NCI-H187 (cell line): ENCODE measurements around the gene NEK7.
A peak's percentile ranks its signal among the peaks of the same experiment; 100 is the strongest.
"Not testable (repeated sequence)": the region's sequence is repeated elsewhere in the genome, so short reads cannot be mapped to it uniquely, and the experiment has no call there.

ENCODE experiments used
- DNase-seq, 2 experiments: peaks; one replicate each; lab custom pipeline; 2025; lab: John Stamatoyannopoulos, UW

Gene NEK7

DNA sequence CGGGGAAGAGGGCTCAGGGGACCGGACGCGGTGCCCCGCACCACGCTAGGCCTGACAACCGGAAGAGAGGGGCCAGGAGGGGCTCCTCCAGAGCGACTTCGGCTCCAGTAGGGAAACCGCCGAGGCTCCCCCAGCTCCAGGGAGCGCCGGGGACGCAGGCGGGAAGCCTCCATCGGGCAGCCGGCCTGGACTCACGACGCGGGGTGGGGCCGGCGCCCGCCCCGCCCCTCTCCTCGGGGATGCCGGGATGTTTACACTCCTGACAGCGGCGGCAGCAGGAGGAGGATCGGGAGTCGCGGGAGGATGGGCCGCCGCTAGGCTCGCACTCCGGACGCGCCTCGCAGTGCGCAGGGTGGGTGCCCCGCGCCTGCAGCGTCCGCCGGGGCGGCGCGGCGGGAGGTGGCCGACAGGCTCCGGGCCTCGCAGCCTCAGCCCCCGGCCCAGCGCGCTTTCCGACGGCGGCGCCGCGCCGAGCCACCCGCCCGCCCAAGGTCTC is at the start of gene NEK7:
Gene NEK7 (plus strand): TSS at position 254 of the 496 bp plus-strand sequence. CDS start 75,583 bp downstream, outside the sequence.
- peak; percentile 19 to 28 for DNase-seq

DNA sequence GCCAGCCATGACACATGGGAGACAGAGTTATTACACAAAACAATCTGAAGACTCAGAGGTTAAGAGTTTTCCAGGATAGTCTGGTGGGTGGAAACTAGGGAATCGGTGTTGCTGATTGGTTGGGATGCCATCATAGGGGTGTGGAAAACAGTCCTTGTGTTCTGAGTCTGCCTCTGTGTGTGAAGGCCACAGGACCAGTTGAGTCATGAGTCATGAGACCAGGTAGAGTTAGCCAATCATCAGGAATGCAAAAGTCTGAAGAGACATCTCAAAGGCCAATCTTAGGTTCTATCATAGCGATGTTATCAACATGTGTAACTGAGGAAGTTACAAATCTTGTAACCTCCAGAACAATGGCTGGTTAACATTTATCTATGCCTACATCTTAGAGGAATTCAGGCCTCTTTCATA is 49.7 kb upstream of the NEK7 start:
- no peak for DNase-seq

DNA sequence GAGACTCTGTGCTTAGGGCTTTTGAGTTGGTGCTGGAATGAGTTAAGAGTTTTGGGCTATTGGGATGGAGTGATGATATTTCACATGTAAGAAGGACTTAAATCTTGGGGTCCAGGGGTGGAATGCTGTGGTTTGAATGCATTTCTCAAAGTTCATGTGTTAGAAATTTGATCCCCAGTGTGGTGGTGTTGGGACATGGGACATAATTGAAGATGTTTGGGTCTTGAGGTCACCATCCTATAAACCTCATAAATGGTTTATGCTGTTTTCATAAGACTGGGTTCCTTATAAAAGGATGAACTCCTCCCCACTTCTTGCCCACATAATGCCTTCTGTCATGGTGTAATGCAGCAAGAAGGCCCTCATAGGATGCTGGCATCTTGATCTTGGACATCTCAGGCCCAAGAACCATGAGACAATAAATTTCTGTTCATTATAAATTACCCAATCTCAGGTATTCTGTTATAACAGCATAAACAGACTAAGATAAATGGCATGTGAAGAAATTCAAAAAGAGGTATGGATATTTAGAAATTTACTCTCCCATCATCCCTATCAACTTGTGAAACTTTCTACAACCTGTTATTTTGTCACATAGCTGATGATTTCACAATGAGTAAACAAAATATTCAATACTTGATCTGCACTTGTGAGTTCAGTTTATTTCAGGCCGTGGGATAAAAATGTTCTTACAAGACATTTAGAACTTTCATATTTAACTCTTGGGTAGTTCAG is 48.0 kb upstream of the NEK7 start:
- DNase-seq, result no peak

DNA sequence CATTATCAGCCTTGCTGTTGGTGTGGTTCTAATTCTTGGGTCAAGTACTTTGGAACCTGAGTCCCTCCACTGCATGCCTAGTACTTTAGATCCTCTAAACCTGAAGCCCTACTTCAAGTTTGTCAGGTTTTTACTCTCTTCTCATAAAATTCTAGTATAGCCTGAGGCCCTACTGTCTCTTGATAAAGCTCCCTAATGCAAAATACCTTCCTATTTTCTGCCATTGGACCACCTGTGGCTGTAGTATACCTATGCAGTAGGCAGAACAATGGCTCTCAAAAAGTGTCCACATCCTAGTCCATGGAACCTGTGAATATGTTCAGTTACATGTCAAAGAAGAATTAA is 47.5 kb upstream of the NEK7 start:
- DNase-seq, result no peak

DNA sequence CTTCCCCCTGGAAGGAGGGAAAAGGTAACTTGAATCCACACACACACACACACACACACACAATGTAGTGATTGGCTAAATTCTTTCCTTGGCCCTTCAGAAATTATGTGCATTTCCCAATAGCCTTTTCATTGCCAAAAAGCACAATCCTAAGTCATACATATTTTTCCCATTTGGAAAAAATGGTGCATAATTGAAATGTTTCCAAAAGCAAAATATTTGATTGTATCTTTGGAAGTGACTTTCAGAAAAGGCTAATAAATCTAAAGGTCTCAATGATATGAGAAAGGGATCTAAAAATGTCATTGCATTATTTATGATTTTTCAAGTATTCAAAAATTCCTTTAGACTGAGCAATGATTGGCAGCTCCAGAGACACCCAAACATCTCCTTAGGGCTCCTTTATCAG is 43.5 kb upstream of the NEK7 start:
- no peak for DNase-seq

DNA sequence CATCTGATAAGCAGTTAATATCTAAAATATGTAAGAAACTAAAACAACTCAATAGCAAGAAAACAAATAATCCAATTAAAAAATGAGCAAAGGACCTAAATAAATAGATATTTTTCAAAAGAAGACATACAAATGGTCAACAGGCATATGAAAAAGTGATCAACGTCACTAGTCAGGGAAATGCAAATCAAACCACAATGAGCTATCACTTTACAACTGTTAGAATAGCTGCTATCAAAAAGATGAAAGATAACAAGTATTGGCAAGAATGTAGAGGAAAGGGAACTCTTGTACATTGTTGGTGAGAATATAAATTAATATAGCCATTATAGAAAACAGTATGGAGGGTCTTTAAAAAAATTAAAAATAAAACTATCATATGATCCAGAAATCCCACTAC is 40.7 kb upstream of the NEK7 start:
- no peak for DNase-seq

DNA sequence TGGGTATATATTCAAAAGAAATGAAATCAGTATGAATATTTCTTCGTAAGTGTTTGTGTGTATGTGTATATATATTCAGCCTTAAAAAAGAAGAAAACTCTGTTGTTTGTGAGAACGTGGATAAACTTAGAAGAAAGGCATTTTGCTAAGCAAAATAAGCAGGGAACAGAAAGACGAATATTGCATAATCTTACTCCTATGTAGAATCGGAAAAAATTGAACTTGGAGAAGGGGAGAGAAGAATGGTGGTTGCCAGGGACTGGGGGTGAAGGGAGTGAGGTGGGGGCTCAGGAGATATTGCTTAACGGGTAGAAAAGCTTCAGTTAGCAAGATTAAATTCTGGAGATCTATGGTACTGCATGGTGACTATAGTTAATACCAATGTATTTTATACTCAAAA is 40.3 kb upstream of the NEK7 start:
- no peak for DNase-seq

DNA sequence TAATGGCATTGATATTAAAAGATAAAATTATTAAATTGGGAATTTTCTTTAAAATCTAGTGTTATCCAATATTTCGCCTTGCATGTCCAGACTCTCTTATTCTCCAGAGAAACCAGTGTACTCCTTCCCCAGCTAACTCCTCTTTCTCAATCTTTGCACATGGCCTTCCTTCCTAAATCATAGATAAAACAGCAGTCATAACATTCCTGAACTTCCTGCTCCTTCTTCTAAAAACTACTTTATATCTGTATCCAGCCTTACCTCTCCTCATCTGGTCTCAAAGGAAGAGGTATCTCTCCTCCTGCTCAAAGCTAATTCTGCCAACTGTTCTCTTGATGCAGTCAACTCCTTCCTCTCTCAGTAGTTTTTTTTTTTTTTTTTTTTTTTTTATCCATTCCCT is 39.5 kb upstream of the NEK7 start:
- no peak for DNase-seq

DNA sequence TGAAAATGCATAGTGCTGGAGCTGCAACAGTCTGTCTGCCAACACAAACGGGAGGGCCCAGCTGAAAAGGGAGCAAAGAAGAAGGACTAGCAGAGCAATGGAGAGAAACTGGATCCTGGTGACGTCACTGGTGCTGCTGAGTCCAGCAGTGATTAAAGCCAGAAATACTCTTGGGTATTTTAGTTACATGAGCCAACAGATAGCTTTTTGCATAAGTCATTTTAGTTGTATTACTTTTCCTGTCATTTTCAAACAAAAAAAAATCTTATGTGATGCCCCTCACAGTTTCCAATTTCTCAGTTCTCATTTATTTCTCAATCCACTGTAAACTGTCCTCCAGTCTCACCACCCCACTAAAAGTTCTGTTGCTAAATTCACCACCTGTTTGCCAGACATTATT is 38.7 kb upstream of the NEK7 start:
- DNase-seq, result no peak

DNA sequence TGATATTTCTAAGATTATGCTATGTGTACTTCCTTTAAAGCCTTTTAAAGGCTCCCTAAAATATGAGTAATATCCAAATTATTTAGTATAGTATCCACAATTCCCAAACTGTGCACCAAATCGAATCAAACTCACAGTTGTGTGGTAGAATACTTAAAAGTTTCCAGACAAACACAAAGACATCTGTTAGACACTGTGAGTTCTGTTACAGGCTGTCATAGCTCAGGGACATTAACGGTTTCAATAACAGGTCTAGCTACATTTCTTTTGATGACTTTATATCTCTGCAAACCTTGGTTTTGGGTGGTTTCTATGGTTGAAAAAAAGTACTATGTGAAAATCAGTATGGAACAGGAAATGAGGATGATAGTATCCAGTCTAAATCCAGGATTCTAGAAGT is 36.9 kb upstream of the NEK7 start:
- no peak for DNase-seq

DNA sequence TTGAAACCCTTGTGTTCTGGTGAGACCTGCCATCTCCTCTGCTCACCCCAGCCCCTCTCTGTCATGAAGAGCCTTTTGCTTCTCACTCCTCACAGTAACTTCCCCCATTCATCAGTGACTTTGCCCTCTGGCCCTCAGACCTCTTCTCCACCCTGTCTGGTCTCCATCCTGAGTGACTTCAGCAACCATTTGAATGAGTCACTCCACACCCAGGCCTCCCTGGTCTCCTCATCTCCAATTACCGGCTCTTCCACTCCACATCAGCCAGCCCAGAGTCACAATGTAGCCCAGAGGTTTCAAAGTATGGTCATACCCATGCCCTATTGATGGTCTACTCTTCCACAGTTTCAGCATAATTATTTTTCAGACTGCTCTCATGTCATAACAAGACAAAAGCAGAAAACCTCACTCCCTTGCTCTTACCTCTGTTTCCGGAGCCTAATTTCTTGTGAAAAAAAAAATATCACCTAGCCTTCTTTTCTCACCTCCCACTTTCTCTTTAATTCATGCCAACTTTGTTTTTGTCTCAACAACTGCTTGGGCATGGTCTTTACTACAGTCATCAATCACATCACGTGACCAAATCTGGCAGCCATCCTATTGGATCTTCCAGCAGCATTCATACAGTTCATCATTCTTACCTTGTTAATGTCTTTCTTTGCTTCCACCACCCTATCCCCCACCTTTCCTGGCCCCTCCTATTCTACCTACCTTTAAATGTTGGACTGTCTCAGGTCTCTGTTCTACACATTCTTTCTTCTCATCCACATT is 35.6 kb upstream of the NEK7 start:
- DNase-seq, result no peak

DNA sequence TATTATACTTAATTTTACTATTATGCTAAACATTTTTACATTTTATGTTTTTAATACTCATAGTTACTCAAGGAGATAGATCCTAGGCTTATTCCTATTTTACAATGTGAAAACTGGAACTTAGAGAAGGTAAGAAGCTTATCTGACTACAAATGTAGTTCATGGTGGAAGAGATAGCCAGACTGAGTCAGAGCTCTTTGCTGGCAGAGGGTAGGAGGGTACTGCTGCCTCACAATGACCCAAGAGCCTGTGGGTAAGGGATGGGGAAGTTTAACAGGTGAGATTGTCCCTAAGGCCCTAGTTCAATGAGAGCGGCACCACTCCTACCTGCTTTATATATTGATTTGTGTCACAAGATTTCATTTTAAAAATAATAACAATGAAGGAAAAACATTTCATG is 34.1 kb upstream of the NEK7 start:
- DNase-seq, result no peak

DNA sequence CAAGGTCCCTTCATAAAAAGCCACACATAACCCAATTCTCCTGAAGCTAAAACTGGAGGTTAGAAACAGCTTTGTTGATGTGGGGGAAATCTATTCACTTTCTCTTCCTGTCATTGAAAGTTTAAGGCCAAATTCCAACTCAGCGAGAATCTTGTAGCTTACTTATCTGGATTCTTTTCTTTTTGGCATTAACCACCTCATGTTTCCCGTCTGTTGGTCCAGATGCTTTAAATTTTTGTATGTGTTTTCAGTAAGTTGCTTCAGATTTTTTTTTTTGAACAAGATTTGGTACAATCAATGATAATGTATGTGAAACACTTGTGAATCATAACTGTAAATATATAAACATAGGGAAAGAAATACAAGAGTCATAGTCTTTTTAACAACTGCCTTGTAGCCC is 33.7 kb upstream of the NEK7 start:
- no peak for DNase-seq

DNA sequence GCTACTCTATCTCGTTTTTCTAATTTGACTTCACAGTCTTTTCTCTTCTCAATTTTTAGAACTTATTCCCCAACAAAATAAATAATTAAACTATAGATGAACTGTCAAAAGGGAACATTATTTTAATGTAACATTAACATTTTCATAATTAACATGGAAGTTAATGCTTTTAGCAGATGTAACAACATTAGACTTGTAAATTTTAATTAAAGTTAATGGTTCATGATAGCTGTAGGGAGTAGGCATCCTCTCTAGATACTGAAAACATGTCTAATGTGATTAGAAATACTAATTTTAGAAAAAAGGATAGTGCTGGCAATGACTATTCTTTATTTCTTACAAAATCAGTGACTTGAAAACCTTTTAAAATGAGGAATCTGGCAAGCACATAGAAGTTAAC is 32.1 kb upstream of the NEK7 start:
- DNase-seq, result no peak

DNA sequence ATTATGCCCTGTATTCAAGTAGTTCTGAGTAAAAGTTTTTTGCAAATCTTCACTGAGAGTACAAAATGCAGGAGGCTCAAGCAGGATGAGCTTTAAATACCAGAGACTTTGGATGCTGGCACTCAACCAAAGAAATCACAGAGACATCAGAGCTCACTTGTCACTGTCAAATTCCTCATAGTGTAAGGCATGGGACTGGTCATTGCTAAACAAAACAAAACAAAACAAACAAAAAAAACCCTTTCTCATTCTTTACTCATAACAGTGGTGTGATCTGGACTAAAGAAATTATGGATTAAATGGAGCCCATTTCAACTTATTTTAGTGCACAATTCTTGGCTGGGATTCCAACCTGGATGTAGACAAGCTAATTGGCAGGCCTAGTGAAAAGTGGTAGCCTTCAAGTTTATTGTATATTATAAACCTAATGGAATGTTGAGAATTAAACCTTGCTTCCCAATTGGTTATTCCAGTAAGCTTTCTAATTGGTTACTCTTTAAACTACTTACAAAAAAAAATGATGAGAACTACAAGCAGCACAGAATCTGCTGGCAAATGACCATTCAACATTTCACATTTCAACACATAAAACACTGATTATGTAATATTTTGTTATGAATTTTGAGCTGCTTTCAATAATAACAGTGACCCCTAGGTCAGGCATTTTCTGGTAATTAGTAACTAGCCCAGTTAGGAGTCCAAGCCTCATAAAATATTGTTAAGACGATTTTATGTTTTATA is 30.6 kb upstream of the NEK7 start:
- DNase-seq, result no peak

DNA sequence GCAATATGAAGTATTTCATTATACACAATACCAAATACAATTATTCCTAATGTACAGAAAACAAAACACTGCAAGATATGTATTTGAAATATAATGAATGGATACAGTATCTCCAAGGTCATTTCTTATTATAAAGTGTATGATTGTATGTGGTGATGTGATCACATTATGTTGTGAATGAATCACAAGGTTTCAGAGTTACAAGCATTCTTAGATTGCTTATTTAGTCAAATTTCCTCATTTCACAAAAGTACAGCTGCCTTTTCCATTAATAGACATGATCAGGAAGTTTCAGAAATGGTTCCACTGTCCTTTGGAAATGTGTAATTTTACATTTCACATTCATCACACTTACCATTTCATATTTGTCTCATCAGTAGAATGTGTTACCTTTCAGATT is 28.3 kb upstream of the NEK7 start:
- no peak for DNase-seq

DNA sequence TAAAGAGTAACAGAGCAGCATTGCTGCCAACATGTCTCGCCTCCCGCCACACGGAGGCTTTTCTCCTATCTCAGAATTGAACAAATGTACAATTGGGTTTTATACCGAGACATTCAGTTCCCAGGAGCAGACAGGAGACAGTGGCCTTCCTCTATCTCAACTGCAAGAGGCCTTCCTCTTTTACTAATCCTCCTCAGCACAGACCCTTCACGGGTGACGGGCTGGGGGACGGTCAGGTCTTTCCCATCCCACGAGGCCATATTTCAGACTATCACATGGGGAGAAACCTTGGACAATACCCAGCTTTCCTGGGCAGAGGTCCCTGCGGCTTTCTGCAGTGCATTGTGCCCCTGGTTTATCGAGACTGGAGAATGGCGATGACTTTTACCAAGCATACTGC is 26.7 kb upstream of the NEK7 start:
- not testable (repeated sequence) for DNase-seq

DNA sequence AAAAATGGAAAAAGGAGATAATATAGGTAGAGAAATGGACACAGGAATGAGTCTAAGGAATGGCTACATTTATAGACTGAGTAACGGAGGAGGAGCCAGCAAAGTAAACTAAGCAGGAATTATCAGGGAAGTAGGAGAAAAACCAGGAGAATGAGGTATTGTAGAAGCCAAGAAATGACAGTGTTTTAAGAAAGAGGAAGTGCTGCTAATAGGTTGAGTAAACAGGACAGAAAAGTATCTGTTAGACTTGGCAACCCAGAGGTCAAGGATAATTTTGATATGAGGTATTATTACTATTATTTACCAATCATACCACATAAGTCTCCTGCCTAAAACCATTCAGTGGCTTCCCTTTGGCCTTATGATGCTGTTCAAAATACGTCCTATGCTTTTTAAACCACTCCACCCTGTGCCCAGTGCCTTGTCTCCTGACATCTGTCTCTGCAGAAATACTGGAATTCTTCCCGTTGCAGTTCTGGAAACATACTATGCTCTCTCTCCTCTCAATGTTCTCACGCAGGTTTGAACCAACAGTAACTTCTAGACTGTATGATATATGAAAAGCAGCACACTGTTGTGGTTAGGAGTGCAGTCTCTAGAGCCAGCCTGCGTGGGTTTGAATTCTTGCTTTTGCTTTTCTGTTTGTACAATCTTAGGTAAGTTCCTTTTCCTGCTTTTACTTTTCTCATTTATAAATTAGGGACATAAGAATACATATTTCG is 24.6 kb upstream of the NEK7 start:
- DNase-seq, result no peak

DNA sequence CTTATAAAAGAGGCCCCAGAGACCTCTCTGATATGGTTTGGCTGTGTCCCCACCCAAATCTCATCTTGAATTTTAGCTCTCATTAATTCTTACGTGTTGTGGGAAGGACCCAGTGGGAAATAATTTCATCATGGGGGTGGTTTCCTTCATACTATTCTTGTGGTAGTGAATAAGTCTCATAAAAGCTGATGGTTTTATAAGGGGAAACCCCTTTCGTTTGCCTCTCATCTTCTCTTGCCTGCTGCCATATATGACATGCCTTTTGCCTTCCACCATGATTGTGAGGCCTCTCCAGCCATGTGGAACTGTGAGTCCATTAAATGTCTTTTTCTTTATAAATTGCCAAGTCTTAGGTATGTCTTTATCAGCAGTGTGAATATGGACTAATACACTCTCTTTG is 22.5 kb upstream of the NEK7 start:
- DNase-seq, result no peak

DNA sequence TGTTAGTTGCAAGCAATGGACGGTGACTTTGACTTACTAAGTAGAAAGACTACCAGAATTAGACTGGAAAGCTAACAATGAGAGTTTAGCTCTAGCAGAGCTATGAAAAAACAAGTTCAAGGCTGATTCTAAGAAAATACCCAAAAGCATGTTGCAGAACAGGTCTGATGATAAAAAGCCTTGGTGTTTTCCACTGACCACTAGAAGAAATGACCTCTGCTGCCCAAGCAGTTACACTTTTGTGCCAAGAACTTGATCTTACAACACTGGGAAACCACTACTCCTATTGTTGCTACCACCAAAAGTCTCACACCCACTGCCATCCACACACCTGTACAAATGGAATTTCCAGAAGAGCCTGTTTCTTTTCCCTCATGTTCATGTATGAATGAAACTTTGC is 21.4 kb upstream of the NEK7 start:
- DNase-seq, result no peak

DNA sequence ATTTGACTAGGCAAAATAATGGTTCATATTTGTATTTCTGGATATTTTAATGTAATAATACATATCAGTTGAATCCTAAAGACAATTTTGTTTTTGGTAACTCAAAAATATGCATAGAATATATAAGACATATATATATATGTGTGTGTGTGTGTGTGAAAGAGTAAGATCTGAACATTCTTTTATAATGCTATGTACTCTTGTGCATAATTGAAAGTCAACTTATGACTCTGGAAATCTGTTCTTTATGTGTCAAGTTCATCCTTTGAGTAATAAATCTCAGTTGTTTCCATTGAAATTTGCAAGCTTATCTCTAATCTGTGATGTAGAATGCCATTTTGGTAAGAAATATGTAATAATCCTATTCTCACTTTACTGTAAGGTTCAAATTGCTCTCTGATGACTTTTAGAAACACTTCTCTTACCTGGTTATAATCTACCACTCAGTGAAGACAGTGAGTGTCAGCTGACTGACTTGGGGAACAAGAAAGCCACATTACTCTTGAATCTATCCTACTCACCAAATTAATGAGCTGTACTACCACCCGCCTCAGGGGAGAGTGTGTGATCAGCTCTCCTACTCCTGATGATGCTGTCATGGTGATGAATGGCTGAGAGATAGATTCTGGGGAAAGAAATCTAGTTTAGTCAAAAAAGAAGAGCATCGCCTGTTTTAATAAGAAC is 15.0 kb upstream of the NEK7 start:
- no peak for DNase-seq

DNA sequence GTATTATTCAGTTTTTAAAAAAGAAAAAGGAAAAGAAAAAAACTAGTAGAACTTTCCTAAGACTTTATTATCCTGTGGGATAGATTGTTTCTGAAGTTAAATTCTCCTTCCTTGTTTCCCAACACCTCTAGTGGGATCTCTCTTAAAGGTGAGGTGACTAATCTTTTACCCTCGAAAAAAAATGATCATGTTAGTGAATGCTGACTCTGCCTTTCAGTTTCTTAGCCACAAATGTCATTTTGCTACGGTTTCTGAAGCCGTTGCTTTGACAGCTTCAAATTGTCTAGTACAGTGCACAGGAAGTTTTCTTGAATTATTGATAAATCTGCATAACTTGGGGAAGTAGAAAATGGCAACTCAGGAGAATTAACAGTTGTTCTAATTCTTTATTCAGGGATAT is 13.0 kb upstream of the NEK7 start:
- no peak for DNase-seq
